Spleen (tissue), 11 donors: Measurements from ENCODE around the gene CCDC177. TPM values are rescaled to one million over a fixed set of nuclear protein-coding genes. Genes with fewer than 3 reads are reported as not detected.

ENCODE experiments used
- DNase-seq: peaks from one replicate; pipeline ENCODE4 v3.0.0-alpha.2; 2020
- H3K27ac ChIP-seq, 8 donors: fragments of 200-600 bp; sonication (generic) in 7 of 8; 1 replicate in 4 of 8; 2 replicates in 4 of 8; pipeline versions ENCODE4 v1.5.0 to v1.8.0; 2016 to 2021; ENCODE audit warnings: inconsistent platforms in 4 of 8, mild to moderate bottlenecking in 4 of 8, moderate library complexity in 1 of 8
- H3K27me3 ChIP-seq, 7 donors: fragments of 200-600 bp; sonication (generic) in 6 of 7; replicated peaks in 1 of 7; 1 replicate in 4 of 7; 2 replicates in 3 of 7; pipeline versions ENCODE4 v1.5.0 to v1.8.0; 2016 to 2021; ENCODE audit warnings: inconsistent platforms in 3 of 7, mild to moderate bottlenecking in 1 of 7
- H3K36me3 ChIP-seq, 6 donors: fragments of 200-600 bp; sonication (generic) in 5 of 6; 1 replicate in 4 of 6; 2 replicates in 2 of 6; pipeline versions ENCODE4 v1.5.0 to v1.8.0; 2016 to 2021; ENCODE audit warnings: inconsistent platforms in 2 of 6
- H3K4me1 ChIP-seq, 6 donors: fragments of 200-600 bp; sonication (generic) in 5 of 6; 1 replicate in 3 of 6; 2 replicates in 3 of 6; pipeline versions ENCODE4 v1.5.0 to v1.8.0; 2016 to 2021; ENCODE audit warnings: inconsistent platforms in 3 of 6
- H3K4me3 ChIP-seq, 8 donors: fragments of 200-600 bp; sonication (generic) in 7 of 8; 1 replicate in 4 of 8; 2 replicates in 4 of 8; pipeline versions ENCODE4 v1.5.0 to v1.8.0; 2016 to 2021; ENCODE audit warnings: inconsistent platforms in 4 of 8, mild to moderate bottlenecking in 4 of 8, moderate library complexity in 2 of 8
- H3K9me3 ChIP-seq, 8 donors: fragments of 200-600 bp; sonication (generic) in 7 of 8; 1 replicate in 4 of 8; 2 replicates in 4 of 8; pipeline versions ENCODE4 v1.5.0 to v1.8.0; 2016 to 2021; ENCODE audit warnings: inconsistent platforms in 4 of 8
- POLR2A ChIP-seq, 3 donors: fragments of 450-650 bp; IDR thresholded peaks; one replicate each; pipeline ENCODE4 v1.5.1; 2017; ENCODE audit warnings: antibody characterized with exemption in 3 of 3, mild to moderate bottlenecking in 1 of 3
- POLR2AphosphoS5 ChIP-seq, 3 donors: sonication (generic); formaldehyde crosslinking; IDR thresholded peaks; one replicate each; pipeline ENCODE4 v1.5.1; 2017; ENCODE audit warnings: antibody characterized with exemption in 3 of 3
- WGBS, 5 donors: extraction: QIAGEN DNeasy Blood & Tissue Kit in 3 of 5; methylation state at CpG; one replicate each; pipeline versions ENCODE4 v1.1.5 to v1.1.7; 2013 to 2018; 5-methylcytosine and 5-hydroxymethylcytosine counted together
- intact Hi-C: fragments of 100-400 bp; cut with DNase I; formaldehyde crosslinking; loops from one replicate; pipeline ENCODE4 v1.15.0; 2023; ENCODE audit warnings: low total_unique reads
- polyA plus RNA-seq, 3 donors: library from polyadenylated mRNA; stranded (reverse); fragments of 200-250 nt; gene quantifications; one replicate each; pipeline ENCODE4 v1.2.1, GENCODE V29; 2013
- total RNA-seq, 7 donors: library from RNA; depleted of rRNA in 3 of 7; stranded (reverse); fragments of >200 nt in 3 of 7; fragmentation: NEBNext Ultra II Directional in 4 of 7; extraction: Animal tissue kit (Norgen Biotek cat#: 25700) in 4 of 7; gene quantifications; one replicate each; pipeline versions ENCODE4 v1.1.0 to v1.2.1, GENCODE V29; 2016 to 2021
- TF ChIP-seq, protein P1 (sequence below), 11 experiments: fragments of 200-600 bp in 7 of 11; fragments of 450-650 bp in 4 of 11; sonication (generic) in 4 of 11; IDR thresholded peaks in 8 of 11; conservative IDR thresholded peaks in 3 of 11; 1 replicate in 7 of 11; 2 replicates in 4 of 11; pipeline versions ENCODE4 v1.4.0 to v1.8.0; 2016 to 2021; ENCODE audit warnings: antibody characterized with exemption in 11 of 11, inconsistent platforms in 4 of 11, mild to moderate bottlenecking in 1 of 11
- donor health status: healthy with polysubstance abuse.
- donor health status: DM: no; HTN: no; CAD: no; lungs with moderate emphysema.
- donor health status: DM: no; HTN: no; CAD: no.
- donor health status: Bipolar disorder and iron deficiency.
- donor health status: healthy.
- donor health status: DM: no; HTN: no; CAD: no.
- donor health status: DM: yes; HTN: yes; CAD: no.

CCDC177 gene
- total and polyA plus RNA-seq, 10 donors, result not detected

DNA sequence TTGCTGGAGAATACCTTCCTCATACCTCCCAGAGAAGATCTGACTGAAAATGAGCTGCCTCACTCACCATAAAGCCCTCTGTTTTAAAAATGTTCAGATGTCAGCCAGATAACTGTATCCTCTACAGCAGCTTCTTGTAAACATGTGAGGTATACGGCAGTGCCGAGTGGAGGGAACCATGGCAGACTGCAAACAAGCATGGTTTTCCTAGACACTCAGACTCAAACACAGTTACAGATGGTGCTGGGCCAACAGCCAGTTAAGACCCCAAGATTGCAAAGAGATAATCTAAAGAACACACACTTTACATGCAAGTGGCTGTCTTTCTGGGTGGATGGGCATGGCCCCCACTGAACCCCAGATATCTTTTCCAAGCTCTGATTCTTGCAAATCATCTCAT, 16.6 kb upstream of the CCDC177 start:
- no peak overlapping the region for H3K27ac ChIP-seq
- no peak overlapping the region for H3K4me3 ChIP-seq
- H3K9me3 ChIP-seq, result no peaks in the 10 kb centered on the region
- WGBS, 5 donors, result 93 to 99% (median 97%) methylated on average over 2 of the region's 2 CpGs
- no peak for TF ChIP-seq POLR2AphosphoS5 (IDR thresholded peaks at IDR 0.05)
- no peak for TF ChIP-seq POLR2A (IDR thresholded peaks at IDR 0.05)
- TF ChIP-seq, protein P1, sequence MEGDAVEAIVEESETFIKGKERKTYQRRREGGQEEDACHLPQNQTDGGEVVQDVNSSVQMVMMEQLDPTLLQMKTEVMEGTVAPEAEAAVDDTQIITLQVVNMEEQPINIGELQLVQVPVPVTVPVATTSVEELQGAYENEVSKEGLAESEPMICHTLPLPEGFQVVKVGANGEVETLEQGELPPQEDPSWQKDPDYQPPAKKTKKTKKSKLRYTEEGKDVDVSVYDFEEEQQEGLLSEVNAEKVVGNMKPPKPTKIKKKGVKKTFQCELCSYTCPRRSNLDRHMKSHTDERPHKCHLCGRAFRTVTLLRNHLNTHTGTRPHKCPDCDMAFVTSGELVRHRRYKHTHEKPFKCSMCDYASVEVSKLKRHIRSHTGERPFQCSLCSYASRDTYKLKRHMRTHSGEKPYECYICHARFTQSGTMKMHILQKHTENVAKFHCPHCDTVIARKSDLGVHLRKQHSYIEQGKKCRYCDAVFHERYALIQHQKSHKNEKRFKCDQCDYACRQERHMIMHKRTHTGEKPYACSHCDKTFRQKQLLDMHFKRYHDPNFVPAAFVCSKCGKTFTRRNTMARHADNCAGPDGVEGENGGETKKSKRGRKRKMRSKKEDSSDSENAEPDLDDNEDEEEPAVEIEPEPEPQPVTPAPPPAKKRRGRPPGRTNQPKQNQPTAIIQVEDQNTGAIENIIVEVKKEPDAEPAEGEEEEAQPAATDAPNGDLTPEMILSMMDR (IDR thresholded peaks at IDR 0.05 in 8 of 11, conservative IDR thresholded peaks at IDR 0.05 in 3 of 11), result no peak
- H3K27me3 ChIP-seq, result no peaks in the 10 kb centered on the region
- no peak for DNase-seq
- no peaks in the 10 kb centered on the region for H3K36me3 ChIP-seq
- intact Hi-C loops, result no loop called here
- H3K4me1 ChIP-seq, result peaks cover 0 to 4% (median 0%) of the 10 kb centered on the region in 6 donors

DNA sequence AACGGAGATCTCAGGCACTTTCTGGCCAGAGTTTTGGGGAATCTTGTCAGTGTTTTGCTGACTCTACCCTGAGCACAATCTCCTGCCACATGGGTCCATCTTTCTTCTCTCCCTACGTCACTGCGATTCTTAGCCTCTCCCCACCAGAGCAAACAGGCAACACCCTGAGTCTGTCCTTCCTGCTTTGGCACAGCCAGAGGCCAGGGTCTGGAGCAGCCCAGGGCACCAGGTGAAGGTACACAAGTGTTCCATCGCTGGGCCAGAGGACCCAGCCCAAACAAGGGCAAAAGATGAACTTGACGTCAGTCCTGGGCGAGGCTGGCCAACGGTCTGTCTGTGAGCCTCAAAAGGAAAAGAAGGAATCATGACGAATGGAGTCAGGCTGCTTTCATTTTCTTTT, 12.7 kb upstream of the CCDC177 start:
- WGBS, 5 donors, result 61 to 75% (median 68%) methylated on average over 8 of the region's 8 CpGs
- Histone ChIP-seq H3K4me1 (peaks cover 0 to 20% (median 0%) of the 10 kb centered on the region in 6 donors), H3K4me3 (no peak overlapping the region), H3K27me3 (no peaks in the 10 kb centered on the region), H3K36me3 (no peaks in the 10 kb centered on the region), H3K27ac (no peak overlapping the region), H3K9me3 (no peaks in the 10 kb centered on the region)
- TF ChIP-seq POLR2A (IDR thresholded peaks at IDR 0.05), result no peak
- TF ChIP-seq, protein P1 (IDR thresholded peaks at IDR 0.05 in 8 of 11, conservative IDR thresholded peaks at IDR 0.05 in 3 of 11), result no peak
- TF ChIP-seq POLR2AphosphoS5 (IDR thresholded peaks at IDR 0.05), result no peak
- intact Hi-C loops, result loop anchor here (5.0 kb wide), 1 partner anchor 140 kb away; no protein-coding TSS in a partner anchor
- DNase-seq, result no peak

DNA sequence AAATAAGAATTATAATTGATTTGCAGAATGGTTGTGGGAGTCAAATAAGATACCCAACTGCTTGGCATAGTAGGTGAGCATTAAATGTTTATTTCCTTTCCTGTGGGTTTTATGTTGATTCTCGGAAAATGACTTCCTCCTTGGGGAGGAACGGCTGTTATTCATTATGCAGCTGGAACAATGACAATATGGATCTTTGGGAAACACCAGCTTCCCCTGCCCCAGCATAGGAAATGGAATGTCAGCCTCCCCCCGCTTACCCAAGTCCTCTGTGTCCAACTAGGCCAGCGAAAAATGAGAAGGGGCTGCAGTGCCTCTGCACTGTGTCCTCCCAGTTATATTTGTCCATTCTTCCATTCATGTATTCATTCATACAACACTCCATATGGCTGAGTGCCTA, 11.7 kb upstream of the CCDC177 start:
- no peak for DNase-seq
- Histone ChIP-seq H3K27ac (no peak overlapping the region), H3K4me1 (peaks cover 0 to 20% (median 0%) of the 10 kb centered on the region in 6 donors), H3K36me3 (no peaks in the 10 kb centered on the region), H3K9me3 (no peaks in the 10 kb centered on the region), H3K27me3 (no peaks in the 10 kb centered on the region), H3K4me3 (no peak overlapping the region)
- 37 to 50% (median 43%) methylated on average over 4 of the region's 4 CpGs for WGBS, 5 donors
- intact Hi-C loops, result loop anchor here (5.0 kb wide), 1 partner anchor 141 kb away; no protein-coding TSS in a partner anchor
- no peak for TF ChIP-seq POLR2A (IDR thresholded peaks at IDR 0.05)
- TF ChIP-seq, protein P1 (IDR thresholded peaks at IDR 0.05 in 8 of 11, conservative IDR thresholded peaks at IDR 0.05 in 3 of 11), result no peak
- TF ChIP-seq POLR2AphosphoS5 (IDR thresholded peaks at IDR 0.05), result no peak

DNA sequence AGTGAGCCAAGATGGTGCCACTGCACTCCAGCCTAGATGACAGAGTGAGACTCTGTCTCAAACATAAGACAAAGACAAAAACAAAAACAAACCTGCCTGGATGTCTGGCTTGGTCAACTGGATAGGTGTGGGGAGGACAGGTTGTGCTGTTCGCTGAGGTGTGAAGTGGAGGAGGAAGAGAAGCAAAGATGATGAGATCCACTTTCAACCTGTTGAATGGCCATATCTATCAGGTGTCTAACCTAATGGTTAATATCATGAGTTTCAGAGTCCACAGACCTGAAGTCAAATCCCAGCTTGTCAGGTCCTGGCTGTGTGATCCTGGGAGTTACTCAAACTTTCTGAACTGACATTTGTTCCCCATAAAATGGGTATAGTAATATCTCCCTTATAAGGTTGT, 9.7 kb upstream of the CCDC177 start:
- 75 to 100% (median 95%) methylated on average over 1 of the region's 1 CpG for WGBS, 5 donors
- Histone ChIP-seq H3K27ac (no peak overlapping the region), H3K4me1 (peaks cover 0 to 20% (median 0%) of the 10 kb centered on the region in 6 donors), H3K9me3 (no peaks in the 10 kb centered on the region), H3K27me3 (no peaks in the 10 kb centered on the region), H3K36me3 (no peaks in the 10 kb centered on the region), H3K4me3 (no peak overlapping the region)
- no peak for DNase-seq
- TF ChIP-seq, protein P1 (IDR thresholded peaks at IDR 0.05 in 8 of 11, conservative IDR thresholded peaks at IDR 0.05 in 3 of 11), result no peak
- TF ChIP-seq POLR2AphosphoS5 (IDR thresholded peaks at IDR 0.05), result no peak
- TF ChIP-seq POLR2A (IDR thresholded peaks at IDR 0.05), result no peak
- intact Hi-C loops, result no loop called here
